HG02840 (cell line): Measurements from ENCODE around the gene OSGEP.
"Not testable (repeated sequence)": the region's sequence is repeated elsewhere in the genome, so short reads cannot be mapped to it uniquely, and the experiment has no call there.

Source experiments
- ATAC-seq: cut with Tn5 transposase; IDR thresholded peaks from one replicate; pipeline ENCODE4 v1.9.1; 2021; ENCODE audit warnings: mild to moderate bottlenecking, moderate library complexity, moderate number of reproducible peaks; ENCODE audit not compliant: unreplicated experiment, low FRiP score

Gene OSGEP

GRCh38 chr14:20470603-20470901, 15.9 kb upstream of the OSGEP start:
- ATAC-seq = no peak

- ATAC-seq = peak; percentile 32
Measured at GRCh38 chr14:20469890-20470602, 15.4 kb upstream of the OSGEP start.

- peak; percentile 97 for ATAC-seq
Measured at GRCh38 chr14:20469242-20469889, 14.8 kb upstream of the OSGEP start, which contains the start of gene PNP. Gene PNP (plus strand): TSS chr14:20469406. CDS start chr14:20469525, 119 bp downstream.

- ATAC-seq = no peak
Measured at GRCh38 chr14:20468764-20469241, 14.2 kb upstream of the OSGEP start.

- ATAC-seq = peak; percentile 94
Measured at GRCh38 chr14:20461225-20462141, 6.9 kb upstream of the OSGEP start, which contains the start of gene PIP4P1. Gene PIP4P1 (minus strand): TSS chr14:20461434. CDS start chr14:20461325, 109 bp downstream.

- peak; percentile 4 for ATAC-seq
Measured at GRCh38 chr14:20460458-20461224, 6.0 kb upstream of the OSGEP start.

- ATAC-seq = no peak
Measured at GRCh38 chr14:20458031-20458789, 3.6 kb upstream of the OSGEP start.

GRCh38 chr14:20456971-20457370, 2.4 kb upstream of the OSGEP start:
- no peak for ATAC-seq

GRCh38 chr14:20455355-20456300, 1.0 kb upstream of the OSGEP start:
- peak; percentile 24 for ATAC-seq

GRCh38 chr14:20452831-20453230, 1.8 kb downstream of the OSGEP start:
- ATAC-seq = not testable (repeated sequence)

- ATAC-seq = no peak
Measured at GRCh38 chr14:20446889-20447288, 7.7 kb downstream of the OSGEP start.

- not testable (repeated sequence) for ATAC-seq
Measured at GRCh38 chr14:20443650-20444049, 11.0 kb downstream of the OSGEP start.

GRCh38 chr14:20441461-20441860, 13.2 kb downstream of the OSGEP start:
- ATAC-seq = no peak

GRCh38 chr14:20440882-20441281, 13.7 kb downstream of the OSGEP start:
- no peak for ATAC-seq

- ATAC-seq = no peak
Measured at GRCh38 chr14:20440465-20440864, 14.1 kb downstream of the OSGEP start.

- no peak for ATAC-seq
Measured at GRCh38 chr14:20438664-20439063, 15.9 kb downstream of the OSGEP start.

- no peak for ATAC-seq
Measured at GRCh38 chr14:20436363-20436755, 18.3 kb downstream of the OSGEP start.
